Activated CD8-positive, alpha-beta memory T cell treated with anti-CD3 and anti-CD28 coated beads, Interleukin-2, amount 50 U/mL, for 1 hour (primary cell): ENCODE results near the gene WNK1.
"Not testable (repeated sequence)": the region's sequence is repeated elsewhere in the genome, so short reads cannot be mapped to it uniquely, and the experiment has no call there.

ENCODE experiments used
- DNase-seq: peaks from one replicate; pipeline ENCODE4 v3.0.0-alpha.2; 2020; ENCODE audit errors: extremely low read depth

WNK1 gene

DNA sequence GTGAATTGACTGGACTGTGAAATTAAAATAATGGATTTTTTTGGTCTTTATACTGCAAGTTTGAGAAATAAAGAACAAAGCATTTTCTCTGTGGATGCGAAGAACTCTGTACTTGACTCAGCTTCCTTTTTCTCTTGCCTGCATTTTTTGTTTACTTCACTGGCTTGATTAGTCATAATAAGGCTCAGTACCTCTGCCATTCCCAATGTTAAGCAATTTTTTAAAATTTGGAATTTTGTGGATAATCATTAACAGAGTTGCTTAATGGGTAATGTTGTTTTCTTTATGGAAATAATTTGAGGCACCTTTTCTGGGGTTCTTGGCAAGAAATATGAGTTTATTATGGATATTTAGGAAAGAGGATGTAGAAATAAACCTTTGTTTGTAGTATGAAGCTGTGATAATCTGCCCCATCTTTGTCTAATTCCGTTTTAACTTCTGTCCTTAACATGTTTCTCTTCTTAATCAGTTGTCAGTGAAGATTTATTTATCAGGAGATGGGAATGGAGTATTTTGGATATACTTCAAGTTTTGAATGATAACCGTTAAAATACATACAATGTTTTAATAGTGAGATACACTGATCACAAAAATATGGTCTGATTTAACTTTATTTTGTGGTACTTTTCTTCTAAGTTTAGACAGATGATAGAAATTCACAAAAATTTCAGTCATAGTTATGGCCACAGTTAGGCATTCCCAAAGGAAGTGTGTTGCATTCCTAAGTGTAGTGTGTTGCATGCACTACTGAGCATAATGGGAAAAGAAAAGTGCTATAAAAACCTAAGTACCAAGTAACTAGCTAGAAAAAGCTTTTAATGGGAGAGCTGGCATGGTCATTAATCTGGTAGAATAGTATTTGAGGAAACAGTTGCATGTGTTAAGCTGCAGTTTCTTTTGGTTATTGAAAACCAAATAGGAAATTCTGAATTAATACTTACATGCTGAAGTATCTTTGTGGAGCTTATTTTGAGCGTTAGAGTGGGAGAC, 27.7 kb downstream of the WNK1 start:
- DNase-seq, result no peak

DNA sequence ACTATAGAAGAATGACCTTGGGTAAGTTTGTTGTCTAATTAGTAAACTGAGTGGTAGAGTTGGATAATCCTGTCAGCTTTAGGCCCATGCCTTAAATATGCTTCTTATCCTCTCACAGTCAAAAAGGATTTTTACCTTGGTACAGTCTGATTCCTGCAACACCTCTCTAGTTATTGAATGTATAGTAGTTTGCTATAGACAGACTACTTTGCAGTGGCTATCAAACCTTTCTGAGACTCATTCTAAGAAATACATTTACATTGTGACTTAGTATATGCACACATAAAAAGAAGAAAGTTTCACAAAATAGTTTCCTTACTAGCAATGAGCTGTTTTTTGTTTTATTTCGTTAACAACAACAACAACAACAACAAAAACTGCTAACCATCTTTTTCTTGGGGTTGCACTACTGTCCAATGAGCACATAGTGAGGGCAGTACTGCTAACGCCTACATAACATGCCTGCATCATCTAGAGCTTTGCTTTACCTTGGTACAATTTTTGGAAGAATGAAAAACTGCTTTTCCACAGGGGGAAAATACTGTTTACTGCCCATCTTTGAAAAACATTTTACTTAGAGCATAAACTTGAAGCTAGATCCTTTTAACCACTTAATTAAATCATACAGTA, 28.5 kb downstream of the WNK1 start:
- no peak for DNase-seq

DNA sequence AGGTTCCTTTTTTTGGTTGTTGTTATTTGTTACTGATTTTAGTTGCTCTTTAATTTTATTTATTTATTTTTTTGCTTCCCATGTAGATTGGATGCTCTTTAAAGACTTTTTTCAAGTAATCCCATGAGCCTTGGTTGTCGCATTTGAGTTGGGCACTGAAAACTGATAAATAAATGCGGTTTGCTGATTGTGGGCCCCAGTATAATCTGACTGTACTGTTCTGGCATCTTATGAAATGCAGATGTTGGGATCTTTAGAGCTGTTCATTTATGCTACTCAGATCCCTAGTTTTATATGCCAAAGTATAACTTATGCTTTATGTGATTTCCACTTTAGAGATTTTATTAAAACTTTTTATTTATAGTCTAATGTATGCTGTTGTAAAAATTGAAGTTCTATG, 33.3 kb downstream of the WNK1 start:
- DNase-seq, result no peak

DNA sequence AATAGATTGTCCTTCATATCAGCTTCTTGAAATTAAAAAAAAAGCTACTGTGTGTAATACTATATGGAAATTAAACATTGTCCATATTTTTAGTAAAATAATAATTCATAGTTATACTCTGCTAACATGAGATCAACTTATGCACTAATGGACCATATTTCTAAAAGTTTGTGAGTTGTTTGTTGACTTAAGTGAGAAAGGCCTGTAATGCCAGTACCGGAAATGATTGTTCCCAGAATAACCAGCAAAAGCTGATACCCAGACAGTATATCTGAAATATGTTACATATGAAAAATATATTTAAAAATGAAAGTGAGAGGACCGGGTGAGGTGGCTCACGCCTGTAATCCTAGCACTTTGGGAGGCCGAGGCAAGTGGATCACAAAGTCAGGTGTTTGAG, 35.9 kb downstream of the WNK1 start:
- no peak for DNase-seq

DNA sequence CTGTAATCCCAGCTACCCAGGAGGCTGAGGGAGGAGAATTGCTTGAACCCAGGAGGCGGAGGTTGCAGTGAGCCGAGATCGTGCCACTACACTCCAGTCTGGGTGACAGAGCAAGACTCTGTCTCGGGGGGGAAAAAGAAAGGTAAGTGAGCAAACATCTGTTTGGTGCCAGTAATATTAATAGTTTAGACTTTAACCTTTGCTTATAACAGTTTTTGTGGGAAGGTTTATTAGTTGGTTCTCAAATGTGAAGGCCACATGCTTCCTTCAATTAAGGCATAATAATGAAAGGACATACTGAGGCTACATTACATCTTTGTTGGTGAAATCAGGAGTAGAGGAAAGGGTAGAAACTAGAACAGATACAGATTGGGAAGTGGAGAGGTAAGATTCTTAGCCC, 36.4 kb downstream of the WNK1 start:
- not testable (repeated sequence) for DNase-seq

DNA sequence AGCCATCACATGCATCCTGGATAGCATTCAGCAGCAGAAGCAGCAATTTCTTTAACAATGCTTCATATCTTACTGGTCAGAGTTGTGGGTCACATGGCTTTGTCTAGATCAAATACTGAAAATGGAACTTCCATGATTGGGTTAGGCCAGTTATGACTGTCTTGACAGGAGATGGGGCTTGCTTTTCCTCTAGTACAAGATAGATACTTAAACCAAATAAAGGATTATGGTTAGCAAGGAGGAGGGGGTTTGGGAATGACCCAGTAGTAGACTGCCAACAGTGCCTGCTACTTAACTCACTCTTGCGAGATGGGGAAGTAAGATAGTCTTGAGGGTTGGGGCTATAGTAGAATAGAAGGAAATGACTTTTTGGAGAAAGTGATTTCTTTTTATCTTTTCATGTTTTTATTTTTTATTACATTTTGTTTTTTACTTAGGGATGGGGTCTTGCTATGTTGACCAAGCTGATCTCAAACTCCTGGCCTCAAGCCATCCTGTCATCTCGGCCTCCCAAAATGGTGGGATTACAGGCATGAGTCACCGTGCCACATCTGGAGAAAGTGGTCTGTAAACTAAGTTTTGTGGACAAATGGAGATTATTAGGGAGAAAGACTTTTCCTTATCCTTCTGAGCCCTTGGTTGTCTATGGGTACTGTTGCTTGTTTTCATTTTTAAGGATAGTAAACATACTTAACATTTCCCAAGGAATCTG, 37.6 kb downstream of the WNK1 start:
- no peak for DNase-seq

DNA sequence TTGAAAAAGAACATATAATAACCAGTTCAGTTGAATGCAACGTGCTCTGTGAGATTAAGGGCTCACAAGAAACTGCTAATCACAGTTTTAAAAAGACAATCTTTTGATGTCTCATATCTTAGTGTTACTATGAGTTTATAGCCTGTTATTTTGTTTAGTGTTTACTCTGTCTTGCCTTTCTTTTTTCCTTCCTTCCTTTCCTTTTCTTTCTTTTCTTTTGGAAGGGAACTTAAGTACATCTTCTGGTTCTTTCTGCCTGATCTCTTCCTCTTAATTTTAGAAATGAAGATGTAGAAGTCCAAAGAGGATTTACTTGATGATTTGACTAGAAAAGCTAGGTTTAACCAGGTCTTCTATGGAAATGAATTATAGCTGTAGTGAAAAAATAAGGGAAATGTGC, 38.2 kb downstream of the WNK1 start:
- DNase-seq, result no peak

DNA sequence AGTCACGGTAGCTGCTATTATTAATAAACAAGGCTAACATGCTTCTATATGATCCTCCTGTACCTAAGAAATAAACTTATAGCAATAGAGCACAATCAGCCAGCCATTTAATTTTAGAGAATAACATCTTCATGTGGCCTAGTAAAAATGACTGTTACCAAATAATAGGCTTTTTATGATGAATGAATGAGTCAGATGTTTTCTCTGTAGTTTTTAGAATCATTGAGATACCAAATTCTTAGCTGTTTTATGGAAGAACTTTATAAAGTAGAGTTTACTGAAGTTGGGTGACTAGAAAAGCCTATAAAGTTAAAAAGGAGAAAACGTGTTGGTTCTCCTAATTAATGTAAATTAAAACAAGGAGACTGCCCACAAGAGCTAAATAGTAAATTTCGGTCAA, 40.7 kb downstream of the WNK1 start:
- DNase-seq, result no peak

DNA sequence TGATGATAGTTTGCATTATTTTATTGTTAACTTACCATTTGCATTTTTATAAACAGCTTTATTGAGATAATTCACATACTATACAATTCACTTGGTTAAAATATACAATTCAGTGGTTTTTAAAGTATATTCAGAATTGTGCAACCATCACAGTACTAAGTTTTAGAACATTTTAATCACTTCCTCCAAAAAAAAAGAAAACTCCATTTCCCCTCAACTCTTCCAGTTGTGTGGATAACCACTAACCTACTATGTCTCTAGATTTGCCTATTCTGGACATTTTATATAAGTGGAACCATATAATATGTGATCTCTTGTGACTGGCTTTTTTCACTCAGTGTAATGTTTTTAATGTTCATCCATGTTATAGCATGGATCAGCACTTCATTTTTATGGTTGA, 41.3 kb downstream of the WNK1 start:
- no peak for DNase-seq

DNA sequence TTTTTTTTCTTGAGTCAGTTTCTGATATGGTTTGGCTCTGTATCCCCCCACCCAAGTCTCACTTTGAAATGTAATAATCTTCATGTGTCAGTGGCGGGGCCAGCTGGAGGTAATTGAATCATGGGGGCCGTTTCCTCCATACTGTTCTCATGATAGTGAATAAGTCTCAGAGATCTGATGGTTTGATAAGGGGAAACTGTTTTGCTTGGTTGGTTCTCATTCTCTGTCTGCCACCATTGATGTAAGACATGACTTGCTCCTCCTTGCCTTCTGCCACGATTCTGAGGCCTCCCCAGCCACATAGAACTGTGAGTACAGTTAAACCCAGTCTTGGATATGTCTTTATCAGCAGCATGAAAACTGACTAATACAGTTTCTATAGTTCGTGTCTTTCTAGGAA, 42.9 kb downstream of the WNK1 start:
- peak; percentile 33 for DNase-seq

DNA sequence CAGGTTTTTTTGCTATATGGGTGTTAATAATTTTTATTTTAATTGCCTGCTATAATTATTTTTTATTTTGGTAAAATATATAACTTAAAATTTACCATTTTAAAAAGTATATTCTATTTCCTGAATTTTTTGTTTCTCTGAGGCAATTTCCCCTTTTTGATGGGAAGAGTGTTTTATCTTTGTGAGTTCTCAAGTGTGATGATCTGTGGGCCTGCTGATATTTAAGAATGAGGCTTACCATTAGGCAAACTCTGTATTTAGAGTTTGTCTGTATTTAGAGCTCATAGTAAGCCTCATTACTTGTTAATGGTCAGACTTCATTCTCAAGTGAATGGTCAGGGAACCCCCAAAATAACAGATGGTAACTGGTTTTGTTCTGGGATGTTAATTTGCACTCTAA, 48.0 kb downstream of the WNK1 start:
- no peak for DNase-seq

DNA sequence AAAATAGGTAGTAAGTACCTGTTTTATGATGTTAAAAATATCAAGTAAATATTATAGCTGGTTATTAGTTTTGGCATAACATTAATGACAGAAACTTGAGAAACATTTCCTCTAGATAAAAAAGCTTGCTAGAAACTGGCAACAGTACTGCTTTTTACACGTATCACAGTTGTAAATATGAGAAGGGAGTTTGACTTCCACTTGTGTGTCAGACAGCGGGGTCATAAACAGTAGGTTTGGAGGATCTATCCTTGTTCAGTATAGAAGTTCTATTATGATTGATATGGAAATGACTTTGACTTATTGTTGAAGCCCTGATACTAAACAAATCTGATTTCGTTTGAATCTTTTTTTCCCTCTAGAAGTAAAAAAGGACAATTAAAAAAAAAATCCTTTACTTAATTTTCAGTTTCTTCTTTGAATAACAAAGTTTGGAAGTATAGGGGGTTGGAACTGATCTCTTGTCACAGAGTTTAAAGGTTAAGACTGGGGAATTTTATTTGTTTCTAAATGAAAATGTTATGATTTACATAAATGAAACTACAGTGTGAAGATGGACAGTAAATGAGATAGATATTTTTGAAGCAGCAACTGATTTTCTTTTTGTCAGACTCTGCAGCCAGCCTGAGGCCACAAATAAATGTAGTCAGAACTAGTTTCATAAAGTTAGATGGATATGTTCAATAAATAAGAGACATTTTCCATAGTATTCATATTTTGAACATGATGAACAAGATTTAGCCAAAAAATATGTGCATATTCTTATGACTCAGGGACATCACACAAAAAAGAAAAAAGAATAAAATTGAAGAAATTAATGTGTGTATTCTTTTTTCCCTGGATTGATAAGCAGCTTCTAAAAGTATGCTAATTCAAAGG, 50.1 kb downstream of the WNK1 start:
- no peak for DNase-seq

DNA sequence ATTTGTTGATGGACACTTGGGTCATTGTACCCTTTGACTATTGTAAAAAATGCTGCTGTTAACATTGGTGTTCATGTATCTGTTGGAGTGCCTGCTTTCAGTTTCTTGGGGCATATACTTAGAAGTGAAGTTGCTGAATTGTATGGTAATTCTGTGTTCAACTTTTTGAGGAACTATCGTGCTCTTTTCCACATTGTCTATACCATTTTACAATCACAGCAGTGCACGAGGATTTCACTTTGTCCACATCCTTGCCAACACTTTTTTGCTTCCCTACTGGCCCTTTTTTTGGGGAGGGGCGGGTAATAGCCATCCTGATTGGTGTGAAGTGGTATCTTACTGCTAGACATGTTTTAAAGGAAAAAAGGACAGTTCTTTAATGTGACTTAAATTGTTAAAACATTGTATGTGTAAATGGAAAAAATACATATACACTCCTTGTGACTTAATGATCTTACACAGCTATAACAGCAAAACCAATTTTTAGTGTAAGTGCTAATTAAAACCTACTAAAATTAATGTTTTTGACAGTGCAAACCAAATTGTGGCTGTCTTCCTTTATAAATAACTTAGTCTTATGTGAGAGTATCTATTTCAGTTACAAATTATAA, 52.7 kb downstream of the WNK1 start:
- DNase-seq, result no peak

DNA sequence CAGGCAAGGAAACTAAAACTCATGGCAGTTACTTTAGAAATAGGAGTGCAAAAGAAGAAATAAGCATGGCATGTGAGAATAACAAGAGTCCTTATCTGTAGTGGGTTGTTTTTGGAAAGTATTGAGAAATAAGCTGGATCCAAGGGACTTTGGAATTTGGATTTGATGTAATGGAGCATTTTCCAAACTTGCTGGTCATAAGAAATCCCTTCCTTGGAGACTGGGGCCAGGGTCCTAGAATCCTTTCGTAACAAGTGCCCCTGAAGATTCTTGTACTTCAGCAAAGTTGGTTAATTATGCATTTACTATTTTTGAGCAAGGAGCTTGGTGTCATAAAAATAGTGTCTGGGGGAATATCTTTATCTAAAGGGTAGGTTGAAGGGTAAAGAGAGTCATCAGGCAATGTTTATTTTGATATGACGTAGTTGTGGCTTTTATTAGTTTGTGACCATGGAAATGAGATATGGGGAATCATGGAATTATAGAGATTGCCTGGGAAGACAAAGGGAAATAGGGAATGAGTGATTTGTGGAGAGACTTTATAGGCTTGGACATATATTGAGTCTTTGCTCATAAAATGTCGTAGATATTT, 53.9 kb downstream of the WNK1 start:
- DNase-seq, result no peak

DNA sequence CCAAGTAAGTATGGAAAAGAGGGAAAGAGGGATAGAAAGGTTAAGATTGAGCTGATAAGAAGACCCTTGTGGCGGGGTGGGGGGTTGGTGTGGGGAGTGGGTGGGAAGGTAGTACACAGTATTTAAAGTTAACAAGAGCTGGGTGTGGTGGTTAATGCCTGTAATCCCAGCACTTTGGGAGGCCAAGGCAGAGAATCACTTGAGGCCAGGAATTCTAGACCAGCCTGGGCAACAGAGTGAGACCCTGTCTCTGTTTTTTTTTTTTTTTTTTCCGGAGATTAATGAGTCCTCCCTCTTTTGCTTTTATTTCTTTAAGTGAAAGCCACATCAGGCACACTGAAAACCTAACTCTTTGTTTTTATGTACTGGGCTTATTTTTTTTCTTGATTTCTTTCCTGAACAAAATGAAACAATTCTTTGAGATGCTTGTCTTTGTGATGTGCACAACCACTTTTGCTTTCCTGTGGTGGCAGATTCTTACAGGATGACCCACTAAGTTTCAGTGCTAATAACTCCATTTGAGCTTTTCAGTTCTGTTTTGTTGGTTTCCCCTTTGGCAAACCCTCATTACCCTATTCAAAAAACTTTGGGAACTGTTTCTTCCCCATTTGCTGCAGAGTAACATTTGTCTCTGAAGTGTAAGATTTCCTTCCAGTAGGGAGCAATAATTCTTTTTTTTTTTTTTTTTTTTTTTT, 54.8 kb downstream of the WNK1 start:
- DNase-seq, result no peak

DNA sequence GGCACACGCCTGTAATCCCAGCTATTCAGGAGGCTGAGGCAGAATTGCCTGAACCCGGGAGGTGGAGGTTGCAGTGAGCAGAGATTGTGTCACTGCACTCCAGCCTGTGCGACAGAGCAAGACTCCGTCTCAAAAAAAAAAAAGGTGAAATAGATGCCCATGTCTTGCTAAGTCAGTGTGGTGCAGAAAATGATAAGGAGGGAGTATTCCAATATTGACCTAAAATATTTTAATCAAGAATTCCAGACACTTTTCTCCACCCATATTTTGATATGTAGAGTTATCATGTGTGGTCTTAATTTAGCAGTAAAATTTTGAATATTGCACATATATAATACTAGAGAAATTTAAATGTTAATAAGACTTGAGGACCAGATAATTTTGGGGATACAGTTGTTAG, 57.7 kb downstream of the WNK1 start:
- no peak for DNase-seq

DNA sequence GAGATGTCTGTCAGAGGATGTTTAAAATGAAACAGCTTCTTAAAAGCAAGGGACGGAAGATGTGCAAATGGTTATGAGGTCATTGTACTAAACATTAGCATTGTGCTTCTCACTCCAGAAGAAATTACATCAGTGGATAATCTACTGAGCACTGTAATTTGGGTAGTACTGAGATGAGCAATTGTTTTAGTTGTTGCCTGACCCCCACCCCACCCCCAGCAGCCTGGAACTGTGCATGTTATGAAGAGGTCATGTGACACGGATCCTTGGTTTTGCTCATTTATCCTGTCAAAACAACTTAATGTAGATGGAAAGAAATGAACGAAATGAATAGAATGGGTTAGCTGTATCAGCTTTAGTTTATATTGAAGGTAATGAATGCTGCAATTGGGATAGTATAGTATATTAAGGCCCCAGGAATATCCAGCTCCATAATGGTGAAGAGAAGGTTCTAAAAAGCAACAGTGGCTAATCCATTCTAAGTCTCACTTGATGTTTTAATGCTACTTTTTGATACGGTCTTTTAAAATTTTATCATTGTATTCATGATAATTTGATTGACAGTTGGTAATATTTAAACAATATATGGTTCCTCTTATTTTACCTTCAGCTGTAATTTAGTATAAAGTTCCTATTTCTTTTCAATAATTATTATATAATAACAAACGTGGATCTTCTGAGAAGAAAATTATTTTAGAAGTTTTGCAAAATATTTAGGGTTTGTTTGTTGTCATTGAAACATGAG, 58.5 kb downstream of the WNK1 start:
- no peak for DNase-seq

DNA sequence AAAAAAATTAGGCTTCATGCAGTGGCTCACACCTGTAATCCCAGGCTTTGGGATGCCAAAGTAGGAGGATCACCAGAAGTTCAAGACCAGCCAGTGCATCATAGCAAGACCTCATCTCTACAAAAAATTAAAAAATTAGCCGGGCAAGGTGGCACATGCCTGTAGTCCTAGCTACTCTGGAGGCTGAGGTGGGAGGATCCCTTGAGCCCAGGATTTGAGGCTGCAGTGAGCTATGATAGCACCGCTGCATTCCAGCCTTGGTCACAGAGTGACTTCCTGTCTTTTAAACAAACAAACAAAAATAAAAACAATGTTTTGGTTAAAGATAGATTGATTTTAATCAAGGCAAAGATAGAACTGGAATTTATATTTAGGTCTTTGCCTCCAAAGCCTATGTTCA, 60.6 kb downstream of the WNK1 start:
- DNase-seq, result no peak

DNA sequence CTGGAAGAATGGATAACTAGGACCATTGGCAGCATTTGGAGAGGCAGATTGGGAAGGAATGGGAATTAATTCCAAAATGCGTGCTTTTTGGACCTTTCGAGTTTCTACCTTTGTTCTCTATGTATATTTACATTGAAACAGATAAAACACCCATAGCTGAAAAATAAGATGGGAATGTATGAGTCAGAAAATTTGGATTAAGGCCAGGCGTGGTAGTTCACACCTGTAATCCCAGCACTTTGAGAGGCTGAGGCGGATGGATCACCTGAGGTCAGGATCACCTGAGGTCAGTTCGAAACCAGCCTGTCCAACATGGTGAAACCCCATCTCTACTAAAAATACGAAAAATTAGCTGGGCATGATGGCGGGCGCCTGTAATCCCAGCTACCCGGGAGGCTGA, 65.1 kb downstream of the WNK1 start:
- not testable (repeated sequence) for DNase-seq
